Measurements from ENCODE around the gene IFIT1.
"Not testable (repeated sequence)": the region's sequence is repeated elsewhere in the genome, so short reads cannot be mapped to it uniquely, and the experiment has no call there.

The IFIT1 gene

GRCh38 chr10:89367529-89367928 lies 24.9 kb upstream of the IFIT1 start:
- no peak for DNase-seq

DNA sequence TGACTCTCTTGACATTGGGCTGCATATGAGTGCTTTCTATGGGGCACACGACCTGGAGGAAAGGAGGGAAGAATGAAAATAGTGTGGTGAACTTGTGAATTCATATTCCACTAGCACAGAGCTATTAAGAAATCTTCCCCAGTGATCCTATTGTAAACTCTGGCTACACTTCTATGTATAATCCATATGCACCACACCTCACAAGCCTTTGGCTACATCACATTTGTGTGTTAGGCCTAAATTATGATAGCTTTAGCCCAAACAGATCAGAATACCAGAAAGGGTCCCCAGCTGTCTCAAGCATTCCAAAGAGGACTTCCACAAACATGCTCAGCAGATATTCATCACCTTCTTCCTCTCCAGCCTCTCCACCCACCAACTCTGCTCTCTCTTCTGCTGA lies 24.3 kb upstream of the IFIT1 start:
- DNase-seq = no peak

- DNase-seq = peak; percentile 64
These were observed 23.0 kb upstream of the IFIT1 start for GRCh38 chr10:89369156-89370105.

- no peak for DNase-seq
These were observed 21.3 kb upstream of the IFIT1 start for GRCh38 chr10:89371079-89371478.

- no peak for DNase-seq
These were observed 20.4 kb upstream of the IFIT1 start for GRCh38 chr10:89371987-89372386.

GRCh38 chr10:89373916-89374711 lies 18.3 kb upstream of the IFIT1 start:
- peak; percentile 87 for DNase-seq

- no peak for DNase-seq
These were observed 17.7 kb upstream of the IFIT1 start for GRCh38 chr10:89374713-89375141.

DNA sequence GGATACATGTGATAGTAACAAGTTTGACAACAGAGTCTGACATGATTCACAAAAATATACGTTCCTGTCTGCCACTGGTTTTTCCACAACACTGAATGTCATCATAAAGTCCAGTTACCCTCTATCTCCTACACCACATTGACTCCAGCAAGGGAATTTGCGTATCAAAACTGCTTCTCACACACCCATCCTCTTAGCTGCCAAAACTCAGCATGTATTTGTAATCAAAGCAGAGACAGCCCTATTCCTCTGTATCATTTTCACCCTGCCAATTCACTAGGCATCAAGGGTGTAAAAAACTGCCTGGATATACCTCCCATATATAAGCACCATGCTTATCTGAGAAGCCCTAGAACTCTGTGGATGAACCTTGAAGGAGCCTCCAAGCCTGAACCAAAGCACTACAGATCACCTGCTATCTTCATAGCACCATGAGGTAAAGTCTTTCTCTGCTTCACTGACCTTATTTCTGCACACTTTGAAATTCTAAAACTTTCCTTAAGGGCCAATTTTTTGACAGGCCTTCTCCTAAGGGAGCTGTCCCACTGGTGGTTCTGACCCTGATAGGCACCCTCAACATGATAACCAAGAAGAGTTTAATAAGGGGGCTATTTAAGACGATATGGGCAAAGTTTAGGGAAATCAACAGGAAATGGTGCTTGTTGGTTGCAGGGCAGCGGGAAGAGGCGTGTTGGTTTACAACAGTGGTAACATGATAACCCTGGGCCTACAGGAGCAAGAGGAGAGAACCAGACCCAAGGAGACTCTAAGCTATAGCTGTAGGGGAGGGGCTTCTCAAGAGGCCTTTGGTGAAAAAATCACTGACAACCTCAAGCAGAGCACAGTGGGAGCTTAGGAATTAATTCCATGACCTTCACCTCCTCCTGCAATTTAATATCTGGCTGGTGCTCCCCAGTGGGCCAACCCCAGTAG lies 14.5 kb upstream of the IFIT1 start, which contains the start of gene IFIT1B:
IFIT1B (plus strand) TSS at position 352 of the 933 bp plus-strand sequence; CDS start at position 432, 80 bp downstream.
- DNase-seq = no peak

GRCh38 chr10:89379103-89379502 lies 13.3 kb upstream of the IFIT1 start:
- DNase-seq = no peak

GRCh38 chr10:89382757-89383156 lies 9.7 kb upstream of the IFIT1 start:
- no peak for DNase-seq

DNA sequence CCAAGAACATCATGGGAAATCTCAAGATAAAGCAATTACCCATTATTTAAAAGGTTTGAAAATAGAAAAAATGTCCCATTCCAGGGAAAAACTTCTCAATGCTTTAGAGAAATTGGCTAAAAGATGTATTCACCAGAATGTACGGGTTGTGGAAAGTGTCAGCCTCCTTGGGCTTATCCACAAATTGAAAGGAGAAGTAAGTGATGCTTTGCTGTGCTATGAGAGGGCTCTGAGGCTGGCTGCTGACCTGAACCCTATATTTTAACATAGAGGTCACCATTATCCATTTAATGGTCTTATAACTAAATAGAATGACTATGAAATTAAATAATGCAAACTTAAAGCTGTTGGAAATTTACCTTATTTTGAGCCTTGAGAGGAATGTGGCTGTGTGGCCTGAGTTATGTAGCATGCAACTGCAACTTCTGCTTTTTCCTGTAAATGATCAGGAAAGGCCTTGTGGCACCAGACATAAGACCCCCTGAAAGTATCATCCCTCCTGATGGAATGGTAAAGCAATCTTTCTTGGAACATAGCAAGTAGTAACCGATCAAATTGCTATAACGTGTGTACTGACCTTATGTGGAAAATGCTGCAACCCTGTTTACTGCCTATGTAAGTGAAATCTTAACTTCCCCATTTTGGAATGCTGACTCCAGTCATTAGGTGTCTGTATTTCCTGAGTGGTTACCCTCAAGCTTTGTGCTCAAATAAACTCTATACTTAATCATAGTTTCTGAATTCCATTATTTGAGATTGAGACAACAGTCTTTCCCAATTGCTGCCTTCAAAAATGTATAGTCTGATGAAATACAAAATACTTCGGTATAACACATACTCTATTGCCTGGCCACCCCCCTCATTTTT lies 7.7 kb upstream of the IFIT1 start:
- peak; percentile 13 for DNase-seq

GRCh38 chr10:89388806-89389205 lies 3.6 kb upstream of the IFIT1 start:
- no peak for DNase-seq

- peak; percentile 71 for DNase-seq
These were observed 3.2 kb upstream of the IFIT1 start for GRCh38 chr10:89389254-89389653.

DNA sequence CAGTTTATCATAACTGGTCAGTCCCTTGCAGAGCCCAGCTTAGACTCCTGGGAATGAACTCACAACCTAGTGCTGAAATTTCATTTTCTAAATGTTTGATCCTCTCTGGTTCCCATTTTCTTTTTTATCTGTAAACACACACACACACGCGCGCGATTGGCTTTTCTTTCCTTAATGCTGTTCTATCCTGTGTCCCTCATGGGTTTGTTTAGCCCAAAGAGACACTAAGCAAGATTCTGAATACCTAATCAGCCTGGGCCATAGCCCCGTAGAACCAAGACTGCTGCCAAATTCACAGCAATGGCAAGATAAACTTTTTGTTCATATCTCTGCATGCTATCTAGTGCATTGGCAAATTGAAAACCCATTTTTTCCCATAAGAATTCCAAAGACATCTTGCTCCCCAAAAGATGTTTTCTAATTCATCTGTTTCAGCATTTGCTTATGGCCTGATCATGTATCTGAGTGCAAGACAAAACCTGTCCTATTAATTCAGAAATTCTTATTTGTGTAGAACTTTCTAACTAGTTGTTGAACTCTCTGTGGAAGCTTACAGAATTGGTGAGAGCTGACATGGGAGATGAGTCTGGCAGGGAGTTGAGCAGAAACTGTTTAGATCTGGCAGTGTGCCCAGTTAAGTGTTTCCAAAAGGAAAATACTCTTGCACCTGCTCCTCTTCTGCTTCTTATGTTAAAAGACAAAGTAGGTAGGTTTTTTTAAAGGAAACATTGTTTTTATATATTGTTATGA lies 1.8 kb upstream of the IFIT1 start:
- no peak for DNase-seq

DNA sequence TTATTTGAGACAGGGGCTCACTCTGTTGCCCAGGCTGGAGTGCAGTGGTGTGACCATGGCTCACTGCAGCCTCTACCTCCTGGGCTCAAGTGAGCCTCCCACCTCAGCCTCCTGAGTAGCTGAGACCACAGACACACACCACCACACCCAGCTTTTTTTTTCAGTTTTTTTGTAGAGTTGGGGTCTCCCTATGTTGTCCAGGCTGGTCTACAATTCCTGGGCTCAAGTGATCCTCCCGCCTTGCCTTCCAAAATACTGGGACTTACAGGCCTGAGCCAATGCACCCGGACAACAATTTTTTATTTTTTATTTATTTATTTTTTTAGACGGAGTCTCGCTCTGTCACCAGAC lies 1.2 kb upstream of the IFIT1 start:
- DNase-seq = not testable (repeated sequence)

DNA sequence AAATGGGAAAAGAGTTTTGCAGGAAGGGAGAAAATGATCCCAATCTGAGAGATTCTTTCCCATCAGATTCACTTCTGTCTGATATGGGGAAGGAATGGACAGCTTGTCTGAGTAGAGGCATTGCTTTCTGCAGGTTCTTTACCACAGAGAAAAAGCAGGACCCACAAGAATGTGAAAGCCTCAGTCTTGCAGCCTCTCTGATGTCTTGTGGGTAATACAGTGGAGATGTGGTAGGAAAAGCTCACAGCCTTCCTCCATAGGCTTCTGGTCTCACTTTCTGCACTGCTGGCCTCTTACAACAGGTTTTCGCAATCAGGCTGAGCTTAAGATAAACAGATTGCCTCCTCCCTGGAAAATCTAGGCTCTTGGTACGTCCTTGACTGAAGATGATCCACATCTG lies 551 bp downstream of the IFIT1 start:
- peak; percentile 90 for DNase-seq

DNA sequence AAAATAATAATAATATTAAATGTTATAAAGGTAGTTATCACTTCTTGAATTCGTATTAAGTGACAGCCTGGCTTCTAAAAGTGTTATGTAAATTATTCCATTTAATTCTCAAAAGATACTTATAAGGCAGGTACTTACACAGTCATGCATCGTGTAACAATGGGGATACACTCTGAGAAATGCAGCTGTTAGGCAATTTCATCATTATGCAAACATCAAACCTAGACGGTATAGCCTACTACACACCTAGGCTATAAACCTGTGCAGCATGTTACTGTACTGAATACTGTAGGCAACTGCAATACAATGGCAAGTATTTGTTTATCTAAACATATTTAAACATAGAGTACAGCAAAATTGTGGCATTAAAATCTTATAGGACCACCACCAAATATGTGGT lies 1.5 kb downstream of the IFIT1 start:
- no peak for DNase-seq

DNA sequence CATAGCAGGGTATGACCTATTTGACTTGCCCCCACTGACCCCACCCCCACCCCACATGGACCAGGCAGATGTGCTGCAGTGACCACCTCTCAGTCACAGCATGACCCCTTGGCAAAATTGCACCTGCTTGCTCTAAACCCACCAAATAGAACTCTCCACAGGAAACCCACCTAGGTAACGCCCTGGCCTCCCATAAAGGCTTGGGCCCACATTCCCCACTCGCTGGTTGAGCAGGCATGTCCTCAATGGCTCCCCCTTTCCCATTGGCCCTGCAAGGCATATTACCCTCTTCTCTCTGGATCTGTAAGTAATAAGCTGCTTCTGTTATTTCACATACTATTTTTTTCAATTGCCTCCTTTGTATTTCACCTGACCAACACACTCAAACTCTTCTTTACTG lies 2.7 kb downstream of the IFIT1 start:
- DNase-seq = no peak

- peak; percentile 91 for DNase-seq
These were observed 5.8 kb downstream of the IFIT1 start for GRCh38 chr10:89398003-89398749.

- DNase-seq = no peak
These were observed 7.5 kb downstream of the IFIT1 start for GRCh38 chr10:89399956-89400355.

Measured in HCEC 1CT (cell line).